HG02970 (cell line): ENCODE results near the gene MBNL2.

Experiments
- ATAC-seq: cut with Tn5 transposase; IDR thresholded peaks from one replicate; pipeline ENCODE4 v1.9.1; 2021; ENCODE audit warnings: mild to moderate bottlenecking, moderate library complexity, moderate number of reproducible peaks; ENCODE audit not compliant: unreplicated experiment, low FRiP score

MBNL2 gene

GRCh38 chr13:97221989-97222700 is at the start of gene MBNL2:
Gene MBNL2 (plus strand): TSS chr13:97222333. CDS start chr13:97276236, 53,903 bp downstream.
- peak; percentile 94 for ATAC-seq

GRCh38 chr13:97174638-97175037 is 47.5 kb upstream of the MBNL2 start:
- ATAC-seq: no peak

GRCh38 chr13:97175041-97175440 is 47.1 kb upstream of the MBNL2 start:
- ATAC-seq: no peak

GRCh38 chr13:97179501-97179900 is 42.6 kb upstream of the MBNL2 start:
- no peak for ATAC-seq

- no peak for ATAC-seq
These were observed 39.8 kb upstream of the MBNL2 start for GRCh38 chr13:97182111-97182890.

GRCh38 chr13:97185291-97185690 is 36.8 kb upstream of the MBNL2 start:
- ATAC-seq: no peak

GRCh38 chr13:97185751-97186150 is 36.4 kb upstream of the MBNL2 start:
- no peak for ATAC-seq

GRCh38 chr13:97188207-97188606 is 33.9 kb upstream of the MBNL2 start:
- no peak for ATAC-seq

- ATAC-seq: no peak
These were observed 32.2 kb upstream of the MBNL2 start for GRCh38 chr13:97189928-97190327.

GRCh38 chr13:97191142-97191541 is 31.0 kb upstream of the MBNL2 start:
- no peak for ATAC-seq

GRCh38 chr13:97191615-97192014 is 30.5 kb upstream of the MBNL2 start:
- ATAC-seq: no peak

GRCh38 chr13:97192166-97192565 is 30.0 kb upstream of the MBNL2 start:
- ATAC-seq: no peak

- no peak for ATAC-seq
These were observed 28.6 kb upstream of the MBNL2 start for GRCh38 chr13:97193577-97193976.

GRCh38 chr13:97194479-97194878 is 27.7 kb upstream of the MBNL2 start:
- ATAC-seq: no peak

- ATAC-seq: no peak
These were observed 25.8 kb upstream of the MBNL2 start for GRCh38 chr13:97196340-97196739.

- ATAC-seq: no peak
These were observed 23.4 kb upstream of the MBNL2 start for GRCh38 chr13:97198753-97199152.

GRCh38 chr13:97199451-97199850 is 22.7 kb upstream of the MBNL2 start:
- no peak for ATAC-seq

GRCh38 chr13:97200081-97200942 is 21.8 kb upstream of the MBNL2 start:
- ATAC-seq: no peak

GRCh38 chr13:97202761-97203160 is 19.4 kb upstream of the MBNL2 start:
- ATAC-seq: no peak

- no peak for ATAC-seq
These were observed 16.7 kb upstream of the MBNL2 start for GRCh38 chr13:97205465-97205864.

- ATAC-seq: no peak
These were observed 16.2 kb upstream of the MBNL2 start for GRCh38 chr13:97205982-97206381.
